Neural cell (in vitro differentiated cells): ENCODE data around the gene SEZ6. TPM values are rescaled to one million over a fixed set of nuclear protein-coding genes. Genes with fewer than 3 reads are reported as not detected.

Source experiments
- H2AFZ ChIP-seq: fragments of 200-600, 300-800 bp; sonication (generic), shearing (Covaris generic); 2 replicates; pipeline ENCODE4 v1.6.0; 2014; ENCODE audit warnings: low read depth, mild to moderate bottlenecking, antibody characterized with exemption, low read length, moderate library complexity
- H3F3A ChIP-seq: fragments of 200-600 bp; shearing (Covaris generic); 2 replicates; pipeline ENCODE4 v1.6.1; 2016; ENCODE audit warnings: mild to moderate bottlenecking, moderate library complexity, mixed read lengths, antibody characterized with exemption, low read length; ENCODE audit not compliant: insufficient read depth, poor library complexity, severe bottlenecking
- H3K27ac ChIP-seq: fragments of 200-600, 300-800 bp; sonication (generic), shearing (Covaris generic); 2 replicates; pipeline ENCODE4 v1.5.1; 2014; ENCODE audit warnings: mild to moderate bottlenecking, low read length, moderate library complexity
- H3K27me3 ChIP-seq: fragments of 300-800, 200-600 bp; sonication (generic), shearing (Covaris generic); 2 replicates; pipeline ENCODE4 v1.6.0; 2014; ENCODE audit warnings: mild to moderate bottlenecking, low read depth, low read length, moderate library complexity; ENCODE audit not compliant: insufficient read depth
- H3K36me3 ChIP-seq: fragments of 300-800, 200-600 bp; sonication (generic), shearing (Covaris generic); 2 replicates; pipeline ENCODE4 v1.5.1; 2014; ENCODE audit warnings: mild to moderate bottlenecking, antibody characterized with exemption, low read length, moderate library complexity; ENCODE audit not compliant: insufficient read depth
- H3K4me2 ChIP-seq: fragments of 300-800, 200-600 bp; sonication (generic), shearing (Covaris generic); 2 replicates; pipeline ENCODE4 v1.6.0; 2014; ENCODE audit warnings: mild to moderate bottlenecking, low read length
- H3K4me3 ChIP-seq: fragments of 300-800, 200-600 bp; sonication (generic), shearing (Covaris generic); 2 replicates; pipeline ENCODE4 v1.5.1; 2014; ENCODE audit warnings: mild to moderate bottlenecking, low read length, moderate library complexity
- H3K79me2 ChIP-seq: fragments of 200-600 bp; shearing (Covaris generic); replicated peaks from 2 replicates; pipeline ENCODE4 v1.6.0; 2014; ENCODE audit warnings: mild to moderate bottlenecking, low read length, moderate library complexity; ENCODE audit not compliant: insufficient read depth
- H3K9ac ChIP-seq: fragments of 300-800, 200-600 bp; sonication (generic), shearing (Covaris generic); 2 replicates; pipeline ENCODE4 v1.6.1; 2016; ENCODE audit warnings: mild to moderate bottlenecking, low read length, mixed read lengths
- H3K9me2 ChIP-seq: fragments of 200-600 bp; shearing (Covaris generic); 2 replicates; pipeline ENCODE4 v1.6.1; 2016; ENCODE audit warnings: mild to moderate bottlenecking, low read length, mixed read lengths; ENCODE audit not compliant: insufficient read depth
- H3K9me3 ChIP-seq: fragments of 200-600, 300-800 bp; sonication (generic), shearing (Covaris generic); 2 replicates; pipeline ENCODE4 v1.6.1; 2016; ENCODE audit warnings: mild to moderate bottlenecking, mixed run types, low read length, moderate library complexity, mixed read lengths
- H4K20me1 ChIP-seq: fragments of 200-600 bp; shearing (Covaris generic); 2 replicates; pipeline ENCODE4 v1.6.1; 2016; ENCODE audit warnings: mild to moderate bottlenecking, mixed run types; ENCODE audit not compliant: insufficient read depth
- CTCF ChIP-seq: fragments of 450-650 bp; IDR thresholded peaks from 2 replicates; pipeline ENCODE4 v1.5.1; 2014; ENCODE audit warnings: antibody characterized with exemption, mild to moderate bottlenecking, moderate library complexity; ENCODE audit not compliant: poor library complexity, severe bottlenecking
- EP300 ChIP-seq: fragments of 450-650 bp; conservative IDR thresholded peaks from 2 replicates; pipeline ENCODE4 v1.6.1; 2014; ENCODE audit warnings: antibody characterized with exemption, mild to moderate bottlenecking, moderate library complexity; ENCODE audit not compliant: poor library complexity, severe bottlenecking
- EZH2 ChIP-seq: fragments of 200-600, 300-800 bp; shearing (Covaris generic), sonication (generic); IDR thresholded peaks from 2 replicates; pipeline ENCODE4 v1.6.1; 2014; ENCODE audit warnings: antibody characterized with exemption, low read length, borderline replicate concordance, mild to moderate bottlenecking; ENCODE audit not compliant: insufficient read depth, poor library complexity, severe bottlenecking
- MXI1 ChIP-seq: fragments of 450-650 bp; conservative IDR thresholded peaks from 2 replicates; pipeline ENCODE4 v1.6.1; 2014; ENCODE audit warnings: antibody characterized with exemption, mild to moderate bottlenecking; ENCODE audit not compliant: poor library complexity, severe bottlenecking
- POLR2AphosphoS5 ChIP-seq: IDR thresholded peaks from 2 replicates; pipeline ENCODE4 v1.6.1; 2012
- RAD21 ChIP-seq: fragments of 450-650 bp; conservative IDR thresholded peaks from 2 replicates; pipeline ENCODE4 v1.6.1; 2014; ENCODE audit warnings: antibody characterized with exemption, mild to moderate bottlenecking, moderate library complexity
- REST ChIP-seq: IDR thresholded peaks from 2 replicates; pipeline ENCODE4 v1.6.1; 2012; ENCODE audit warnings: borderline replicate concordance
- SMC3 ChIP-seq: fragments of 450-650 bp; conservative IDR thresholded peaks from 2 replicates; pipeline ENCODE4 v1.6.1; 2014; ENCODE audit warnings: antibody characterized with exemption, mild to moderate bottlenecking, moderate library complexity; ENCODE audit not compliant: poor library complexity
- TAF1 ChIP-seq: IDR thresholded peaks from 2 replicates; pipeline ENCODE4 v1.6.1; 2012; ENCODE audit warnings: low read depth
- polyA plus RNA-seq: library from polyadenylated mRNA; depleted of rRNA; stranded (reverse); fragments of >200 nt; gene quantifications from 2 replicates; pipeline ENCODE4 v1.2.3, GENCODE V29; 2014

Gene SEZ6
- polyA plus RNA-seq, 1 donor from 2014 or later: 15.1 TPM

GRCh38 chr17:29004081-29004692, 1.6 kb downstream of the SEZ6 start:
- no peak overlapping the region for H2AFZ ChIP-seq
- peak overlapping the region; percentile 73 for H3K4me3 ChIP-seq
- H3F3A ChIP-seq: no peaks in the 10 kb centered on the region
- no peak overlapping the region for H3K9ac ChIP-seq
- no peak overlapping the region for H3K27ac ChIP-seq
- H3K36me3 ChIP-seq: no peaks in the 10 kb centered on the region
- H3K9me3 ChIP-seq: no peaks in the 10 kb centered on the region
- no peaks in the 10 kb centered on the region for H4K20me1 ChIP-seq
- H3K4me2 ChIP-seq: no peak overlapping the region
- H3K27me3 ChIP-seq: peaks cover 21% of the 10 kb centered on the region
- TF ChIP-seq REST (no peak), POLR2AphosphoS5 (no peak), CTCF (no peak), RAD21 (no peak)
- no peaks in the 10 kb centered on the region for H3K79me2 ChIP-seq
- H3K9me2 ChIP-seq: no peaks in the 10 kb centered on the region

GRCh38 chr17:29003289-29003688, 2.5 kb downstream of the SEZ6 start:
- H3K27me3 ChIP-seq: peaks cover 21% of the 10 kb centered on the region
- no peaks in the 10 kb centered on the region for H4K20me1 ChIP-seq
- H3K27ac ChIP-seq: no peak overlapping the region
- no peak overlapping the region for H3K9ac ChIP-seq
- H3K9me3 ChIP-seq: no peaks in the 10 kb centered on the region
- H2AFZ ChIP-seq: no peak overlapping the region
- no peak for TF ChIP-seq EP300
- no peak for TF ChIP-seq RAD21
- TF ChIP-seq SMC3: no peak
- no peak for TF ChIP-seq REST
- TF ChIP-seq MXI1: no peak
- TF ChIP-seq EZH2: no peak
- no peak for TF ChIP-seq CTCF
- no peak for TF ChIP-seq TAF1
- TF ChIP-seq POLR2AphosphoS5: no peak
- H3K36me3 ChIP-seq: no peaks in the 10 kb centered on the region
- H3K9me2 ChIP-seq: no peaks in the 10 kb centered on the region
- H3K4me2 ChIP-seq: no peak overlapping the region
- no peaks in the 10 kb centered on the region for H3K79me2 ChIP-seq
- H3K4me3 ChIP-seq: no peak overlapping the region
- H3F3A ChIP-seq: no peaks in the 10 kb centered on the region
